Activated naive CD8-positive, alpha-beta T cell treated with anti-CD3 and anti-CD28 coated beads, Interleukin-2, amount 50 U/mL, for 24 hours (primary cell): ENCODE results near the gene SLC35F1.

Experiments used
- ATAC-seq: fragments of 150-1000 bp; cut with Tn5 transposase; one replicate; pipeline ENCODE4 v1.10.0; 2021
- DNase-seq: peaks from one replicate; pipeline ENCODE4 v3.0.0; 2021
- H3K27ac Mint-ChIP-seq: one replicate; pipeline ENCODE4 v1.8.0; 2021; ENCODE audit warnings: mild to moderate bottlenecking, mixed read lengths
- H3K27me3 Mint-ChIP-seq: one replicate; pipeline ENCODE4 v1.8.0; 2021; ENCODE audit warnings: mixed read lengths
- H3K36me3 Mint-ChIP-seq: one replicate; pipeline ENCODE4 v1.8.0; 2021; ENCODE audit warnings: low read depth, mixed read lengths
- H3K4me1 Mint-ChIP-seq: one replicate; pipeline ENCODE4 v1.8.0; 2021; ENCODE audit warnings: mixed read lengths
- H3K4me3 Mint-ChIP-seq: one replicate; pipeline ENCODE4 v1.8.0; 2021; ENCODE audit warnings: mild to moderate bottlenecking, moderate library complexity, mixed read lengths
- H3K9me3 Mint-ChIP-seq: one replicate; pipeline ENCODE4 v1.8.0; 2021; ENCODE audit warnings: mixed read lengths

The SLC35F1 gene

GRCh38 chr6:118246406-118246805 lies 339.3 kb downstream of the SLC35F1 start:
- no peaks in the 10 kb centered on the region for H3K4me1 Mint-ChIP-seq
- H3K27ac Mint-ChIP-seq, result no peak overlapping the region
- no peak for DNase-seq
- peaks cover 4% of the 10 kb centered on the region for H3K27me3 Mint-ChIP-seq
- no peaks in the 10 kb centered on the region for H3K9me3 Mint-ChIP-seq
- H3K4me3 Mint-ChIP-seq, result no peak overlapping the region
- no peak for ATAC-seq
- no peaks in the 10 kb centered on the region for H3K36me3 Mint-ChIP-seq

- H3K36me3 Mint-ChIP-seq, result no peaks in the 10 kb centered on the region
- ATAC-seq, result no peak
- H3K4me3 Mint-ChIP-seq, result no peak overlapping the region
- DNase-seq, result no peak
- H3K9me3 Mint-ChIP-seq, result no peaks in the 10 kb centered on the region
- H3K27ac Mint-ChIP-seq, result no peak overlapping the region
- no peaks in the 10 kb centered on the region for H3K27me3 Mint-ChIP-seq
- no peaks in the 10 kb centered on the region for H3K4me1 Mint-ChIP-seq
Observed at GRCh38 chr6:118248171-118248570, 341.1 kb downstream of the SLC35F1 start.

- DNase-seq (no peak), ATAC-seq (no peak)
- H3K27me3 Mint-ChIP-seq, result no peaks in the 10 kb centered on the region
- H3K36me3 Mint-ChIP-seq, result no peaks in the 10 kb centered on the region
- H3K9me3 Mint-ChIP-seq, result no peaks in the 10 kb centered on the region
- H3K27ac Mint-ChIP-seq, result no peak overlapping the region
- H3K4me3 Mint-ChIP-seq, result no peak overlapping the region
- no peaks in the 10 kb centered on the region for H3K4me1 Mint-ChIP-seq
Observed at GRCh38 chr6:118249680-118250079, 342.6 kb downstream of the SLC35F1 start.

GRCh38 chr6:118252474-118252873 lies 345.4 kb downstream of the SLC35F1 start:
- no peaks in the 10 kb centered on the region for H3K27me3 Mint-ChIP-seq
- ATAC-seq (no peak), DNase-seq (no peak)
- H3K4me3 Mint-ChIP-seq, result no peak overlapping the region
- no peaks in the 10 kb centered on the region for H3K36me3 Mint-ChIP-seq
- H3K9me3 Mint-ChIP-seq, result no peaks in the 10 kb centered on the region
- H3K4me1 Mint-ChIP-seq, result no peaks in the 10 kb centered on the region
- H3K27ac Mint-ChIP-seq, result no peak overlapping the region

GRCh38 chr6:118253741-118254140 lies 346.7 kb downstream of the SLC35F1 start:
- no peak overlapping the region for H3K4me3 Mint-ChIP-seq
- H3K36me3 Mint-ChIP-seq, result no peaks in the 10 kb centered on the region
- no peak overlapping the region for H3K27ac Mint-ChIP-seq

GRCh38 chr6:118260833-118261232 lies 353.8 kb downstream of the SLC35F1 start:
- no peak overlapping the region for H3K4me3 Mint-ChIP-seq

More at GRCh38 chr6:118253741-118254140, 346.7 kb downstream of the SLC35F1 start:
- DNase-seq (no peak), ATAC-seq (no peak)
- no peaks in the 10 kb centered on the region for H3K9me3 Mint-ChIP-seq
- no peaks in the 10 kb centered on the region for H3K27me3 Mint-ChIP-seq
- H3K4me1 Mint-ChIP-seq, result no peaks in the 10 kb centered on the region

GRCh38 chr6:118263921-118264486 lies 356.9 kb downstream of the SLC35F1 start:
- no peak overlapping the region for H3K27ac Mint-ChIP-seq
- H3K27me3 Mint-ChIP-seq, result no peaks in the 10 kb centered on the region
- ATAC-seq (no peak), DNase-seq (no peak)
- H3K4me1 Mint-ChIP-seq, result no peaks in the 10 kb centered on the region
- no peaks in the 10 kb centered on the region for H3K36me3 Mint-ChIP-seq
- peaks cover 10% of the 10 kb centered on the region for H3K9me3 Mint-ChIP-seq
- H3K4me3 Mint-ChIP-seq, result no peak overlapping the region

More at GRCh38 chr6:118260833-118261232, 353.8 kb downstream of the SLC35F1 start:
- Mint-ChIP-seq H3K36me3 (no peaks in the 10 kb centered on the region), H3K27me3 (no peaks in the 10 kb centered on the region), H3K9me3 (peaks cover 7% of the 10 kb centered on the region), H3K4me1 (no peaks in the 10 kb centered on the region), H3K27ac (no peak overlapping the region)
- DNase-seq (no peak), ATAC-seq (no peak)

GRCh38 chr6:118269659-118270058 lies 362.6 kb downstream of the SLC35F1 start:
- no peak overlapping the region for H3K4me3 Mint-ChIP-seq
- H3K36me3 Mint-ChIP-seq, result no peaks in the 10 kb centered on the region
- no peaks in the 10 kb centered on the region for H3K4me1 Mint-ChIP-seq
- no peak overlapping the region for H3K27ac Mint-ChIP-seq
- ATAC-seq (no peak), DNase-seq (no peak)
- no peaks in the 10 kb centered on the region for H3K27me3 Mint-ChIP-seq
- H3K9me3 Mint-ChIP-seq, result peaks cover 10% of the 10 kb centered on the region

GRCh38 chr6:118277631-118278030 lies 370.6 kb downstream of the SLC35F1 start:
- no peak for ATAC-seq
- no peak for DNase-seq
- Mint-ChIP-seq H3K36me3 (no peaks in the 10 kb centered on the region), H3K4me3 (no peak overlapping the region), H3K27me3 (peaks cover 5% of the 10 kb centered on the region), H3K9me3 (no peaks in the 10 kb centered on the region), H3K4me1 (no peaks in the 10 kb centered on the region), H3K27ac (no peak overlapping the region)

GRCh38 chr6:118280210-118280609 lies 373.1 kb downstream of the SLC35F1 start:
- peak; percentile 51 for ATAC-seq
- Mint-ChIP-seq H3K9me3 (no peaks in the 10 kb centered on the region), H3K27ac (no peak overlapping the region)

GRCh38 chr6:118281291-118281690 lies 374.2 kb downstream of the SLC35F1 start:
- Mint-ChIP-seq H3K9me3 (no peaks in the 10 kb centered on the region), H3K36me3 (no peaks in the 10 kb centered on the region), H3K4me1 (no peaks in the 10 kb centered on the region), H3K27me3 (peaks cover 1% of the 10 kb centered on the region), H3K27ac (no peak overlapping the region), H3K4me3 (no peak overlapping the region)
- DNase-seq (no peak), ATAC-seq (no peak)

More at GRCh38 chr6:118280210-118280609, 373.1 kb downstream of the SLC35F1 start:
- H3K27me3 Mint-ChIP-seq, result peaks cover 4% of the 10 kb centered on the region
- no peak for DNase-seq
- H3K4me1 Mint-ChIP-seq, result no peaks in the 10 kb centered on the region
- H3K4me3 Mint-ChIP-seq, result no peak overlapping the region
- no peaks in the 10 kb centered on the region for H3K36me3 Mint-ChIP-seq

- no peaks in the 10 kb centered on the region for H3K36me3 Mint-ChIP-seq
- H3K9me3 Mint-ChIP-seq, result no peaks in the 10 kb centered on the region
- no peaks in the 10 kb centered on the region for H3K4me1 Mint-ChIP-seq
- H3K4me3 Mint-ChIP-seq, result no peak overlapping the region
- H3K27ac Mint-ChIP-seq, result no peak overlapping the region
- ATAC-seq (peak; percentile 33), DNase-seq (peak; percentile 26)
- no peaks in the 10 kb centered on the region for H3K27me3 Mint-ChIP-seq
Observed at GRCh38 chr6:118283766-118284165, 376.7 kb downstream of the SLC35F1 start.

GRCh38 chr6:118284736-118285360 lies 377.8 kb downstream of the SLC35F1 start:
- Mint-ChIP-seq H3K27me3 (no peaks in the 10 kb centered on the region), H3K4me1 (no peaks in the 10 kb centered on the region), H3K4me3 (no peak overlapping the region), H3K9me3 (no peaks in the 10 kb centered on the region), H3K36me3 (no peaks in the 10 kb centered on the region), H3K27ac (no peak overlapping the region)
- no peak for DNase-seq
- no peak for ATAC-seq

- Mint-ChIP-seq H3K9me3 (no peaks in the 10 kb centered on the region), H3K27ac (no peak overlapping the region), H3K27me3 (no peaks in the 10 kb centered on the region), H3K4me3 (no peak overlapping the region), H3K36me3 (no peaks in the 10 kb centered on the region), H3K4me1 (no peaks in the 10 kb centered on the region)
- ATAC-seq (no peak), DNase-seq (no peak)
Observed at GRCh38 chr6:118285791-118286190, 378.7 kb downstream of the SLC35F1 start.

- DNase-seq (no peak), ATAC-seq (no peak)
- no peaks in the 10 kb centered on the region for H3K36me3 Mint-ChIP-seq
- H3K27me3 Mint-ChIP-seq, result no peaks in the 10 kb centered on the region
- no peak overlapping the region for H3K4me3 Mint-ChIP-seq
- H3K4me1 Mint-ChIP-seq, result no peaks in the 10 kb centered on the region
- no peak overlapping the region for H3K27ac Mint-ChIP-seq
- no peaks in the 10 kb centered on the region for H3K9me3 Mint-ChIP-seq
Observed at GRCh38 chr6:118288355-118289124, 381.5 kb downstream of the SLC35F1 start.
